Right lobe of liver (tissue), 4 donors: Measurements from ENCODE around the gene IDUA.
"Not testable (repeated sequence)": the region's sequence is repeated elsewhere in the genome, so short reads cannot be mapped to it uniquely, and the experiment has no call there.

Experiments
- CTCF ChIP-seq, 4 donors: fragments of 200-600 bp in 3 of 4; fragments of 450-650 bp in 1 of 4; IDR thresholded peaks; one replicate each; pipeline versions ENCODE4 v1.5.1 to v1.8.0; 2016 to 2022; ENCODE audit warnings: antibody characterized with exemption in 4 of 4, mild to moderate bottlenecking in 2 of 4
- POLR2A ChIP-seq: fragments of 450-650 bp; IDR thresholded peaks from one replicate; pipeline ENCODE4 v1.6.1; 2017; ENCODE audit warnings: antibody characterized with exemption, mild to moderate bottlenecking
- donor health status: DM: no; HTN: no; CAD: no.
- donor health status: DM: no; HTN: no; CAD: no.
- donor health status: DM: no; HTN: yes; CAD: no.

GRCh38 chr4:939508-939907 is 47.3 kb upstream of the IDUA start:
- not testable (repeated sequence) for TF ChIP-seq CTCF (IDR thresholded peaks at IDR 0.05); POLR2A
